ENCODE results near the gene KLHL33.
A peak's percentile ranks its signal among the peaks of the same experiment; 100 is the strongest.

The KLHL33 gene

GRCh38 chr14:20428010-20428365 is 8.0 kb downstream of the KLHL33 start:
- Histone ChIP-seq H3K79me1 (ENCODE audit: low read length) (no peaks in the 10 kb centered on the region), H3K79me2 (ENCODE audit: control insufficient read depth, insufficient read depth, low read length, poor library complexity) (no peaks in the 10 kb centered on the region), H4K12ac (ENCODE audit: low read depth, low read length) (peak overlapping the region; percentile 12), H2AFZ (ENCODE audit: insufficient read depth, low read length, poor library complexity) (no peak overlapping the region), H3K18ac (ENCODE audit: low read length) (no peak overlapping the region), H4K91ac (ENCODE audit: low read depth, low read length) (no peak overlapping the region), H2BK12ac (ENCODE audit: low read length) (peak overlapping the region; percentile 8), H3K36me3 (ENCODE audit: control insufficient read depth in 1 of 2, insufficient read depth in 2 of 2, low read length in 2 of 2) (no peaks in the 10 kb centered on the region), H2BK120ac (ENCODE audit: insufficient read depth, low read length, poor library complexity) (no peak overlapping the region), H3K4me3 (ENCODE audit: low read depth, low read length) (no peak overlapping the region), H4K8ac (ENCODE audit: low read depth, low read length) (peak overlapping the region; percentile 27), H3K27ac (ENCODE audit: low read depth, low read length) (no peak overlapping the region), H3K27me3 (ENCODE audit: insufficient read depth, low read length) (no peaks in the 10 kb centered on the region), H3K23ac (ENCODE audit: low read length) (no peak overlapping the region), H3K14ac (ENCODE audit: low read length) (no peak overlapping the region), H2BK5ac (ENCODE audit: low read depth, low read length, poor library complexity) (no peak overlapping the region), H3K9me3 (ENCODE audit: insufficient read depth, low read depth, low read length) (peaks cover 3% of the 10 kb centered on the region), H3K9ac (ENCODE audit: low read length) (no peak overlapping the region), H3K4me1 (ENCODE audit: control insufficient read depth in 1 of 2, insufficient read depth in 2 of 2, low read length in 2 of 2) (peaks cover 4 to 6% of the 10 kb centered on the region in 2 experiments), H2AK5ac (ENCODE audit: low read length) (peak overlapping the region; percentile 49), H3K4me2 (ENCODE audit: low read length) (no peak overlapping the region), H3K4ac (ENCODE audit: low read depth, low read length) (no peak overlapping the region)
- no CpG with 5 or more reads among the region's 5 CpGs for WGBS (ENCODE audit: extremely low coverage, insufficient coverage, insufficient read length)
- no peak for DNase-seq

- Histone ChIP-seq H3K4me3 (ENCODE audit: low read depth, low read length) (no peak overlapping the region), H3K18ac (ENCODE audit: low read length) (no peak overlapping the region), H4K12ac (ENCODE audit: low read depth, low read length) (peak overlapping the region; percentile 12), H2BK12ac (ENCODE audit: low read length) (peak overlapping the region; percentile 8), H2AK5ac (ENCODE audit: low read length) (peak overlapping the region; percentile 49), H4K91ac (ENCODE audit: low read depth, low read length) (no peak overlapping the region), H3K79me2 (ENCODE audit: control insufficient read depth, insufficient read depth, low read length, poor library complexity) (no peaks in the 10 kb centered on the region), H3K4ac (ENCODE audit: low read depth, low read length) (no peak overlapping the region), H2BK120ac (ENCODE audit: insufficient read depth, low read length, poor library complexity) (no peak overlapping the region), H3K9ac (ENCODE audit: low read length) (no peak overlapping the region), H3K4me1 (ENCODE audit: control insufficient read depth in 1 of 2, insufficient read depth in 2 of 2, low read length in 2 of 2) (peaks cover 4 to 6% of the 10 kb centered on the region in 2 experiments), H2BK5ac (ENCODE audit: low read depth, low read length, poor library complexity) (no peak overlapping the region), H4K8ac (ENCODE audit: low read depth, low read length) (peak overlapping the region; percentile 27), H3K27ac (ENCODE audit: low read depth, low read length) (no peak overlapping the region), H3K23ac (ENCODE audit: low read length) (no peak overlapping the region), H3K27me3 (ENCODE audit: insufficient read depth, low read length) (no peaks in the 10 kb centered on the region), H3K79me1 (ENCODE audit: low read length) (no peaks in the 10 kb centered on the region), H3K9me3 (ENCODE audit: insufficient read depth, low read depth, low read length) (peaks cover 3% of the 10 kb centered on the region), H3K4me2 (ENCODE audit: low read length) (no peak overlapping the region), H3K14ac (ENCODE audit: low read length) (no peak overlapping the region), H3K36me3 (ENCODE audit: control insufficient read depth in 1 of 2, insufficient read depth in 2 of 2, low read length in 2 of 2) (no peaks in the 10 kb centered on the region), H2AFZ (ENCODE audit: insufficient read depth, low read length, poor library complexity) (no peak overlapping the region)
- no CpG with 5 or more reads among the region's 5 CpGs for WGBS (ENCODE audit: extremely low coverage, insufficient coverage, insufficient read length)
- DNase-seq, result peak in 1 of 2 donors; percentile 33
Observed at GRCh38 chr14:20427231-20428009, 8.5 kb downstream of the KLHL33 start.

- Histone ChIP-seq H3K9ac (ENCODE audit: low read length) (no peak overlapping the region), H3K4me1 (ENCODE audit: control insufficient read depth in 1 of 2, insufficient read depth in 2 of 2, low read length in 2 of 2) (peaks cover 4 to 6% of the 10 kb centered on the region in 2 experiments), H3K36me3 (ENCODE audit: control insufficient read depth in 1 of 2, insufficient read depth in 2 of 2, low read length in 2 of 2) (no peaks in the 10 kb centered on the region), H2AK5ac (ENCODE audit: low read length) (no peak overlapping the region), H3K79me1 (ENCODE audit: low read length) (no peaks in the 10 kb centered on the region), H3K9me3 (ENCODE audit: insufficient read depth, low read depth, low read length) (no peaks in the 10 kb centered on the region), H3K79me2 (ENCODE audit: control insufficient read depth, insufficient read depth, low read length, poor library complexity) (no peaks in the 10 kb centered on the region), H2BK12ac (ENCODE audit: low read length) (no peak overlapping the region), H3K14ac (ENCODE audit: low read length) (no peak overlapping the region), H3K4me2 (ENCODE audit: low read length) (no peak overlapping the region), H3K18ac (ENCODE audit: low read length) (no peak overlapping the region), H4K91ac (ENCODE audit: low read depth, low read length) (no peak overlapping the region), H3K23ac (ENCODE audit: low read length) (no peak overlapping the region), H2AFZ (ENCODE audit: insufficient read depth, low read length, poor library complexity) (no peak overlapping the region), H4K8ac (ENCODE audit: low read depth, low read length) (no peak overlapping the region), H3K4ac (ENCODE audit: low read depth, low read length) (no peak overlapping the region), H2BK5ac (ENCODE audit: low read depth, low read length, poor library complexity) (no peak overlapping the region), H4K12ac (ENCODE audit: low read depth, low read length) (no peak overlapping the region), H2BK120ac (ENCODE audit: insufficient read depth, low read length, poor library complexity) (no peak overlapping the region), H3K27me3 (ENCODE audit: insufficient read depth, low read length) (no peaks in the 10 kb centered on the region), H3K27ac (ENCODE audit: low read depth, low read length) (no peak overlapping the region), H3K4me3 (ENCODE audit: low read depth, low read length) (no peak overlapping the region)
- WGBS (ENCODE audit: extremely low coverage, insufficient coverage, insufficient read length), result no CpG with 5 or more reads among the region's 2 CpGs
- DNase-seq, result no peak
Observed at GRCh38 chr14:20424851-20425250, 11.1 kb downstream of the KLHL33 start.

- H3K4me2 ChIP-seq (ENCODE audit: low read length), result no peak overlapping the region
- H2BK5ac ChIP-seq (ENCODE audit: low read depth, low read length, poor library complexity), result no peak overlapping the region
- H3K36me3 ChIP-seq (ENCODE audit: control insufficient read depth in 1 of 2, insufficient read depth in 2 of 2, low read length in 2 of 2), result no peaks in the 10 kb centered on the region
- H3K79me2 ChIP-seq (ENCODE audit: control insufficient read depth, insufficient read depth, low read length, poor library complexity), result no peaks in the 10 kb centered on the region
- no peaks in the 10 kb centered on the region for H3K9me3 ChIP-seq (ENCODE audit: insufficient read depth, low read depth, low read length)
- H3K27me3 ChIP-seq (ENCODE audit: insufficient read depth, low read length), result no peaks in the 10 kb centered on the region
- no peak overlapping the region for H4K12ac ChIP-seq (ENCODE audit: low read depth, low read length)
- H3K4me1 ChIP-seq (ENCODE audit: control insufficient read depth in 1 of 2, insufficient read depth in 2 of 2, low read length in 2 of 2), result peaks cover 4% of the 10 kb centered on the region in 2 experiments
- H2BK120ac ChIP-seq (ENCODE audit: insufficient read depth, low read length, poor library complexity), result no peak overlapping the region
- H3K18ac ChIP-seq (ENCODE audit: low read length), result no peak overlapping the region
- H3K14ac ChIP-seq (ENCODE audit: low read length), result no peak overlapping the region
- no peak overlapping the region for H2AK5ac ChIP-seq (ENCODE audit: low read length)
- no peak overlapping the region for H3K27ac ChIP-seq (ENCODE audit: low read depth, low read length)
- WGBS (ENCODE audit: extremely low coverage, insufficient coverage, insufficient read length), result no CpG with 5 or more reads among the region's 2 CpGs
- H3K4ac ChIP-seq (ENCODE audit: low read depth, low read length), result no peak overlapping the region
- H4K8ac ChIP-seq (ENCODE audit: low read depth, low read length), result no peak overlapping the region
- no peak overlapping the region for H4K91ac ChIP-seq (ENCODE audit: low read depth, low read length)
- H3K4me3 ChIP-seq (ENCODE audit: low read depth, low read length), result no peak overlapping the region
- no peak overlapping the region for H2AFZ ChIP-seq (ENCODE audit: insufficient read depth, low read length, poor library complexity)
- H3K23ac ChIP-seq (ENCODE audit: low read length), result no peak overlapping the region
- no peaks in the 10 kb centered on the region for H3K79me1 ChIP-seq (ENCODE audit: low read length)
- H3K9ac ChIP-seq (ENCODE audit: low read length), result no peak overlapping the region
- no peak for DNase-seq
- no peak overlapping the region for H2BK12ac ChIP-seq (ENCODE audit: low read length)
Observed at GRCh38 chr14:20422886-20423285, 13.1 kb downstream of the KLHL33 start.

Data from trophoblast cell (in vitro differentiated cells and primary cell).